Natural killer cell (primary cell): ENCODE measurements around the gene ZEB1. TPM values are rescaled to one million over a fixed set of nuclear protein-coding genes. Genes with fewer than 3 reads are reported as not detected.

ENCODE experiments used
- ATAC-seq, 3 donors: fragments of 150-1000 bp in 2 of 3; fragments of 200-7000 bp in 1 of 3; cut with Tn5 transposase; 1 replicate in 1 of 3; 2 replicates in 2 of 3; pipeline ENCODE4 v1.10.0; 2021; ENCODE audit warnings: mild to moderate bottlenecking in 2 of 3, moderate library complexity in 2 of 3
- DNase-seq, 2 donors: peaks; one replicate each; pipeline versions ENCODE4 v3.0.0 to v3.0.0-alpha.2; 2013 to 2021; ENCODE audit warnings: mixed read lengths in 1 of 2
- H3K27ac ChIP-seq: one replicate; pipeline ENCODE4 v1.5.1; 2013; ENCODE audit warnings: mild to moderate bottlenecking, low read length
- H3K27me3 ChIP-seq: one replicate; pipeline ENCODE4 v1.6.1; 2013; ENCODE audit warnings: low read length; ENCODE audit not compliant: control insufficient read depth, insufficient read depth
- H3K36me3 ChIP-seq: one replicate; pipeline ENCODE4 v1.6.1; 2013; ENCODE audit warnings: low read length; ENCODE audit not compliant: control insufficient read depth, insufficient read depth
- H3K4me1 ChIP-seq: one replicate; pipeline ENCODE4 v1.6.1; 2013; ENCODE audit warnings: low read length; ENCODE audit not compliant: control insufficient read depth, insufficient read depth
- H3K4me3 ChIP-seq: one replicate; pipeline ENCODE4 v1.5.1; 2013; ENCODE audit warnings: low read length
- H3K9me3 ChIP-seq: one replicate; pipeline ENCODE4 v1.6.1; 2013; ENCODE audit warnings: low read length; ENCODE audit not compliant: control insufficient read depth, insufficient read depth
- H3K27ac Mint-ChIP-seq, 2 donors: one replicate each; pipeline ENCODE4 v1.8.0; 2022; ENCODE audit warnings: mild to moderate bottlenecking in 2 of 2, mixed read lengths in 2 of 2, moderate library complexity in 1 of 2
- H3K27me3 Mint-ChIP-seq, 2 donors: one replicate each; pipeline ENCODE4 v1.8.0; 2022; ENCODE audit warnings: low read depth in 2 of 2, mixed read lengths in 2 of 2
- H3K36me3 Mint-ChIP-seq: one replicate; pipeline ENCODE4 v1.8.0; 2022; ENCODE audit warnings: mixed read lengths
- H3K4me1 Mint-ChIP-seq, 2 donors: one replicate each; pipeline ENCODE4 v1.8.0; 2022; ENCODE audit warnings: mixed read lengths in 2 of 2
- H3K4me3 Mint-ChIP-seq: one replicate; pipeline ENCODE4 v1.8.0; 2022; ENCODE audit warnings: mild to moderate bottlenecking, moderate library complexity, mixed read lengths
- H3K9me3 Mint-ChIP-seq, 2 donors: one replicate each; pipeline ENCODE4 v1.8.0; 2022; ENCODE audit warnings: mixed read lengths in 2 of 2
- CTCF ChIP-seq: fragments of 200-600 bp; IDR thresholded peaks from one replicate; pipeline ENCODE4 v1.8.0; 2022; ENCODE audit warnings: antibody characterized with exemption
- WGBS: methylation state at CpG from one replicate; pipeline ENCODE4 v1.1.7; 2013; ENCODE audit warnings: missing lambda C conversion rate; ENCODE audit not compliant: insufficient coverage; 5-methylcytosine and 5-hydroxymethylcytosine counted together
- intact Hi-C: fragments of 100-400 bp; cut with micrococcal nuclease; formaldehyde crosslinking; loops from one replicate; pipeline ENCODE4 v1.14.2; 2022
- total RNA-seq, 4 donors: library from RNA; stranded (reverse); fragments of 120-200 nt in 1 of 4; gene quantifications; one replicate each; pipeline versions ENCODE4 v1.2.3 to v1.2.4, GENCODE V29; 2013 to 2022

Gene ZEB1
- total RNA-seq, 3 donors from 2014 or later (not counting 1 experiment from before 2014, with no cell fraction given), result 29.3 to 30.6 (median 29.7) TPM

- no peak for ATAC-seq
- no CpG with 5 or more reads among the region's 2 CpGs for WGBS
- Histone ChIP-seq H3K27ac (no peak overlapping the region), H3K36me3 (no peaks in the 10 kb centered on the region), H3K4me1 (no peaks in the 10 kb centered on the region), H3K27me3 (no peaks in the 10 kb centered on the region), H3K4me3 (no peak overlapping the region), H3K9me3 (no peaks in the 10 kb centered on the region)
- Mint-ChIP-seq H3K36me3 (no peaks in the 10 kb centered on the region), H3K4me3 (no peak overlapping the region), H3K27ac (no peak overlapping the region), H3K27me3 (peaks cover 3 to 15% of the 10 kb centered on the region in 2 donors), H3K9me3 (no peaks in the 10 kb centered on the region), H3K4me1 (no peaks in the 10 kb centered on the region)
- intact Hi-C loops, result no loop called here
- DNase-seq, result no peak
- no peak for TF ChIP-seq CTCF
Measured at GRCh38 chr10:31273789-31274188, 45.2 kb upstream of the ZEB1 start.

GRCh38 chr10:31274310-31274709 is 44.7 kb upstream of the ZEB1 start:
- Mint-ChIP-seq H3K4me3 (no peak overlapping the region), H3K4me1 (no peaks in the 10 kb centered on the region), H3K27ac (no peak overlapping the region), H3K9me3 (no peaks in the 10 kb centered on the region), H3K27me3 (peaks cover 6 to 19% of the 10 kb centered on the region in 2 donors), H3K36me3 (no peaks in the 10 kb centered on the region)
- Histone ChIP-seq H3K4me1 (no peaks in the 10 kb centered on the region), H3K27ac (no peak overlapping the region), H3K9me3 (no peaks in the 10 kb centered on the region), H3K27me3 (no peaks in the 10 kb centered on the region), H3K4me3 (no peak overlapping the region), H3K36me3 (no peaks in the 10 kb centered on the region)
- no peak for TF ChIP-seq CTCF
- DNase-seq (no peak), ATAC-seq (no peak)
- WGBS, result 81% methylated on average over 2 of the region's 2 CpGs
- intact Hi-C loops, result no loop called here

GRCh38 chr10:31278279-31278941 is 40.6 kb upstream of the ZEB1 start:
- H3K27ac ChIP-seq, result no peak overlapping the region

More at GRCh38 chr10:31278279-31278941, 40.6 kb upstream of the ZEB1 start:
- no peak overlapping the region for H3K4me3 ChIP-seq
- Mint-ChIP-seq H3K36me3 (no peaks in the 10 kb centered on the region), H3K4me3 (no peak overlapping the region), H3K9me3 (peaks cover 0 to 3% of the 10 kb centered on the region in 2 donors), H3K27me3 (peaks cover 11 to 32% of the 10 kb centered on the region in 2 donors), H3K27ac (no peak overlapping the region), H3K4me1 (no peaks in the 10 kb centered on the region)
- peaks cover 2% of the 10 kb centered on the region for H3K27me3 ChIP-seq
- H3K4me1 ChIP-seq, result no peaks in the 10 kb centered on the region
- ATAC-seq, result no peak
- 80% methylated on average over 3 of the region's 3 CpGs for WGBS
- intact Hi-C loops, result no loop called here
- no peak for DNase-seq
- H3K36me3 ChIP-seq, result no peaks in the 10 kb centered on the region
- TF ChIP-seq CTCF, result no peak
- no peaks in the 10 kb centered on the region for H3K9me3 ChIP-seq
